ENCODE results near the gene RPP14. TPM values are rescaled to one million over a fixed set of nuclear protein-coding genes. Genes with fewer than 3 reads are reported as not detected.
"Not testable (repeated sequence)": the region's sequence is repeated elsewhere in the genome, so short reads cannot be mapped to it uniquely, and the experiment has no call there.

Gene RPP14
- total and polyA plus RNA-seq, 7 experiments from 2014 or later: 6.8 to 21.6 (median 14.9) TPM

DNA sequence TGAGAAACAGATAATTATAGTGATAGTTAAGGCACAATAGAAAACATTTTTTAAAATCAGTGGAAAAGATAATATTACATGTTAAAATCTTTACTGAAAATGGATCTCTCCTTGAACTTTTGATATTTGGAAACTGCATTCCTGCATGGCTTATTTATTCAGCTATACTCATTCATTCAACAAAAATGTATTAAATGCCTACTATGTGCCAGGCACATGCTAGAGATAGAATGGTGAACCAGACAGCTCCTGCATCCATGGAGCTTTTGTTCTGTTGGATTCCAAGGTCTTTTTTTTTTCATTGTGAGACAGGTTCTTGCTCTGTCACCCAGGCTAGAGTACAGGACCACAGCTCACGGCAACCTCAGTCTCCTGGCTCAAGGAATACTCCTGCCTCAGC is 31.1 kb downstream of the RPP14 start:
- CTCF ChIA-PET: interaction anchor here (0.7 to 1.4 kb wide), 3 partner anchors 28 to 304 kb away, joined by 3 to 13 read pairs (median 4); no protein-coding TSS in a partner anchor
- Histone ChIP-seq H3K4me1 (ENCODE audit: control insufficient read depth in 2 of 2, insufficient read depth in 2 of 2, low read length in 2 of 2) (peaks cover 17% of the 10 kb centered on the region in 2 donors), H3K36me3 (ENCODE audit: control insufficient read depth in 2 of 3, insufficient read depth in 3 of 3, low read length in 3 of 3) (peaks cover 0 to 7% (median 0%) of the 10 kb centered on the region in 3 experiments), H3K4me3 (ENCODE audit: low read length) (no peak overlapping the region), H3K27ac (ENCODE audit: low read depth, low read length) (no peak overlapping the region), H3K27me3 (ENCODE audit: control insufficient read depth in 2 of 2, insufficient read depth in 2 of 2, low read length in 2 of 2) (no peaks in the 10 kb centered on the region), H3K9me3 (ENCODE audit: control insufficient read depth in 2 of 3, low read length in 3 of 3) (no peaks in the 10 kb centered on the region)
- DNase-seq (no peak), ATAC-seq (no peak)
- Mint-ChIP-seq H3K27me3 (no peaks in the 10 kb centered on the region), H3K9me3 (no peaks in the 10 kb centered on the region), H3K4me3 (no peak overlapping the region), H3K27ac (no peak overlapping the region), H3K36me3 (peaks cover 0 to 24% (median 21%) of the 10 kb centered on the region in 5 donors), H3K4me1 (peaks cover 30 to 47% (median 42%) of the 10 kb centered on the region in 7 donors)
- intact Hi-C loops (cut with micrococcal nuclease): no loop called here
- POLR2A ChIA-PET: no interaction called here

DNA sequence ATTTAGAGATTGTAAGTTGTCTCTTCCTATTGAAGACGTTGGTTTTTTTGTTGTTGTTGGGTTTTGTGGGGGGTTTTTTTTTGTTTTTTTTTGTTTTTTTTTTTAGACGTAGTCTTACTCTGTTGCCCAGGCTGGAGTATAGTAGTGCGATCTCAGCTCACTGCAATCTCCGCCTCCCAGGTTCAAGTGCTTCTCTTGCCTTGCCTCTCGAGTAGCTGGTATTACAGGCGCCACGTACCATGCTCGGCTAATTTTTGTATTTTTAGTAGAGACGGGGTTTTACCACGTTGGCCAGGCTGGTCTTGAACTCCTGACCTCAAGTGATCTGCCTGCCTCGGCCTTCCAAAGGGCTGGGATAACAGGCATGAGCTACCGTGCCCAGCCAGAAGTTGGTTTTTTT is 33.1 kb downstream of the RPP14 start:
- H3K9me3 Mint-ChIP-seq; H3K27ac ChIP-seq (ENCODE audit: low read depth, low read length); H3K9me3 ChIP-seq (ENCODE audit: control insufficient read depth in 2 of 3, low read length in 3 of 3); H3K36me3 ChIP-seq (ENCODE audit: control insufficient read depth in 2 of 3, insufficient read depth in 3 of 3, low read length in 3 of 3); H3K27me3 ChIP-seq (ENCODE audit: control insufficient read depth in 2 of 2, insufficient read depth in 2 of 2, low read length in 2 of 2); DNase-seq; H3K27ac Mint-ChIP-seq; H3K4me3 ChIP-seq (ENCODE audit: low read length); ATAC-seq; H3K27me3 Mint-ChIP-seq; intact Hi-C loops (cut with micrococcal nuclease); H3K4me3 Mint-ChIP-seq: not testable (repeated sequence)
- Mint-ChIP-seq H3K36me3 (peaks cover 0 to 32% (median 25%) of the 10 kb centered on the region in 5 donors), H3K4me1 (peaks cover 22 to 45% (median 38%) of the 10 kb centered on the region in 7 donors)
- peaks cover 9 to 11% of the 10 kb centered on the region in 2 donors for H3K4me1 ChIP-seq (ENCODE audit: control insufficient read depth in 2 of 2, insufficient read depth in 2 of 2, low read length in 2 of 2)
- ChIA-PET POLR2A (interaction anchor here (0.6 kb wide), 1 partner anchor 64 kb away, joined by 3 read pairs; no protein-coding TSS in a partner anchor), CTCF (interaction anchor here (0.6 kb wide), 1 partner anchor 12 kb away, joined by 3 read pairs; no protein-coding TSS in a partner anchor)

DNA sequence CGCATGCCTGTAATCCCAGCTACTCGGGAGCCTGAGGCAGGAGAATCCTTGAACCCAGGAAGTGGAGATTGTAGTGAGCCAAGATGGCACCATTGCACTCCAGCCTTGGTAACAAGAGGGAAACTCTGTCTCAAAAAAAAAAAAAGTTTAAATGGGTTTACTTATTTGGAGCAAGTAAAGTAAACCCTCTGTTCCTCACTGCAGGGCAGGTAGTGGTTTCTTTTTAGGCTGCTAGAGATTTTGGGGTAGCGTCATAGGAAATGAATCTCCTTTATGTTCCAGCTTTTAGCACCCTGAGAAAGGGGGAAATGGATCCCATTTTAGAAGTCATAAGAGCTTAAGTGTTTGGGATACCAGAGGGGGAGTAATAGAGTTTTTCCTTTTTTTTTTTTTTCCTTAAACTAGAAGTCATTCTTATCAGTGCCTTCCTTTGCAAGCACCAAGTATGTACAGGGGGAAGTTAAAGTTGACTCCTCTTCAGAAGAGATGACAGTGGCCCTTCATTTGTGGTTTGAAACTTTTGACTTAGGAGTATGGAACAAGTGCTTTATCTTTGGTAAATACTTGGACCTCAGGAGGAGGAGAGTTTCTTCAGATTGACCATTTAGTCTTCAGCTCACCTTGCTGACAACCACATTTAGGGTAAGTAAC is 34.7 kb downstream of the RPP14 start:
- H3K27ac ChIP-seq (ENCODE audit: low read depth, low read length): no peak overlapping the region
- no peaks in the 10 kb centered on the region for H3K27me3 Mint-ChIP-seq
- peaks cover 0 to 3% of the 10 kb centered on the region in 2 donors for H3K4me1 ChIP-seq (ENCODE audit: control insufficient read depth in 2 of 2, insufficient read depth in 2 of 2, low read length in 2 of 2)
- H3K27me3 ChIP-seq (ENCODE audit: control insufficient read depth in 2 of 2, insufficient read depth in 2 of 2, low read length in 2 of 2): no peaks in the 10 kb centered on the region
- peak overlapping the region in 1 of 9 donors; percentile 74 for H3K27ac Mint-ChIP-seq
- ATAC-seq: no peak
- no peak for DNase-seq
- H3K36me3 ChIP-seq (ENCODE audit: control insufficient read depth in 2 of 3, insufficient read depth in 3 of 3, low read length in 3 of 3): peaks cover 0 to 3% (median 0%) of the 10 kb centered on the region in 3 experiments
- H3K4me3 Mint-ChIP-seq: no peak overlapping the region
- H3K9me3 Mint-ChIP-seq: no peaks in the 10 kb centered on the region
- no peaks in the 10 kb centered on the region for H3K9me3 ChIP-seq (ENCODE audit: control insufficient read depth in 2 of 3, low read length in 3 of 3)
- peaks cover 0 to 37% (median 25%) of the 10 kb centered on the region in 5 donors for H3K36me3 Mint-ChIP-seq
- ChIA-PET CTCF (no interaction called here), POLR2A (interaction anchor here (0.7 kb wide), 1 partner anchor 46 kb away, joined by 6 read pairs; no protein-coding TSS in a partner anchor)
- intact Hi-C loops (cut with micrococcal nuclease): no loop called here
- peaks cover 7 to 36% (median 23%) of the 10 kb centered on the region in 7 donors for H3K4me1 Mint-ChIP-seq
- H3K4me3 ChIP-seq (ENCODE audit: low read length): no peak overlapping the region

DNA sequence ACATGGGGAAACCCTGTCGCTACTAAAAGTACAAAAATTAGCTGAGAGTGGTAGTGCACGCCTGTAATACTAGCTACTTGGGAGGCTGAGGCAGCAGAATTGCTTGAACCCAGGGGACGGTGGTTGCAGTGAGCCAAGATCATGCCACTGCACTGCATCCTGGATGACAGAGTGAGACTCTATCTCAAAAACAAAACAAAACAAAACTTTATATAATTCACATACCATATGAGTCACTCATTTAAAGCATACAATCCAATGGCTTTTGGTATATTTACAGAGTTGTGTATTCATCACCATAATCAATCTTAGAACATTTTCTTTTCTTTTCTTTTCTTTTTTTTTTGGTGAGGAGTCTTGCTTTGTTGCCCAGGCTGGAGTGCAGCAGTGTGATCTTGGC is 35.3 kb downstream of the RPP14 start:
- Mint-ChIP-seq H3K27me3 (no peaks in the 10 kb centered on the region), H3K4me3 (no peak overlapping the region), H3K27ac (peak overlapping the region in 1 of 9 donors; percentile 38), H3K36me3 (peaks cover 0 to 39% (median 25%) of the 10 kb centered on the region in 5 donors), H3K4me1 (peaks cover 7 to 37% (median 21%) of the 10 kb centered on the region in 7 donors), H3K9me3 (no peaks in the 10 kb centered on the region)
- H3K9me3 ChIP-seq (ENCODE audit: control insufficient read depth in 2 of 3, low read length in 3 of 3): no peaks in the 10 kb centered on the region
- ChIA-PET CTCF (no interaction called here), POLR2A (interaction anchor here (0.7 kb wide), 1 partner anchor 45 kb away, joined by 6 read pairs; no protein-coding TSS in a partner anchor)
- no peak overlapping the region for H3K4me3 ChIP-seq (ENCODE audit: low read length)
- DNase-seq (no peak), ATAC-seq (no peak)
- no peaks in the 10 kb centered on the region for H3K27me3 ChIP-seq (ENCODE audit: control insufficient read depth in 2 of 2, insufficient read depth in 2 of 2, low read length in 2 of 2)
- no peaks in the 10 kb centered on the region for H3K4me1 ChIP-seq (ENCODE audit: control insufficient read depth in 2 of 2, insufficient read depth in 2 of 2, low read length in 2 of 2)
- H3K27ac ChIP-seq (ENCODE audit: low read depth, low read length): no peak overlapping the region
- intact Hi-C loops (cut with micrococcal nuclease): no loop called here
- H3K36me3 ChIP-seq (ENCODE audit: control insufficient read depth in 2 of 3, insufficient read depth in 3 of 3, low read length in 3 of 3): peaks cover 0 to 3% (median 0%) of the 10 kb centered on the region in 3 experiments

DNA sequence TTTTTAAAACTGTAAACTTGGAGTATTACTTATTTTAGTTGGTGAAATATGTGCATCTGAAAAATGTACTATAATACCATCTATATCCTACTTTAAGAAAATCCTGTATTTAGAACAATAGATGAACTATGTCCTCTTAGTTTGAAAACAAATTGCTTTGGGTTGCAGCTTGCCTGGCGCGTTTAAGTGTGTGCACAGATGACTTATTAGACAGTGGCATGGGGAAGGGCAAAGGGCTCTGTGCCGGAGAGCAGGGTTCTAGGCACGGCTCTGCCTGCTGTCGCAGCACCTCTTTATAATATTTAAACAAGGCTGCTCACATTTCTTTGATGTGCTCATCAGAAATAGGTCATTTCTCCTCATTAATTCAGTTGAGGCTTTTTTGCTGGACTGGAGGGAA is 36.6 kb downstream of the RPP14 start:
- POLR2A ChIA-PET: interaction anchor here (0.6 kb wide), 1 partner anchor 284 kb away, joined by 3 read pairs; no protein-coding TSS in a partner anchor
- H3K4me1 Mint-ChIP-seq: peaks cover 10 to 41% (median 19%) of the 10 kb centered on the region in 7 donors
- DNase-seq: no peak
- no peak for ATAC-seq
- peaks cover 0 to 3% (median 0%) of the 10 kb centered on the region in 3 experiments for H3K36me3 ChIP-seq (ENCODE audit: control insufficient read depth in 2 of 3, insufficient read depth in 3 of 3, low read length in 3 of 3)
- no peaks in the 10 kb centered on the region for H3K9me3 ChIP-seq (ENCODE audit: control insufficient read depth in 2 of 3, low read length in 3 of 3)
- no peaks in the 10 kb centered on the region for H3K27me3 ChIP-seq (ENCODE audit: control insufficient read depth in 2 of 2, insufficient read depth in 2 of 2, low read length in 2 of 2)
- peaks cover 0 to 45% (median 28%) of the 10 kb centered on the region in 5 donors for H3K36me3 Mint-ChIP-seq
- no peak overlapping the region for H3K4me3 Mint-ChIP-seq
- H3K4me1 ChIP-seq (ENCODE audit: control insufficient read depth in 2 of 2, insufficient read depth in 2 of 2, low read length in 2 of 2): no peaks in the 10 kb centered on the region
- H3K9me3 Mint-ChIP-seq: no peaks in the 10 kb centered on the region
- intact Hi-C loops (cut with micrococcal nuclease): no loop called here
- no peak overlapping the region for H3K27ac ChIP-seq (ENCODE audit: low read depth, low read length)
- H3K4me3 ChIP-seq (ENCODE audit: low read length): no peak overlapping the region
- H3K27me3 Mint-ChIP-seq: no peaks in the 10 kb centered on the region
- H3K27ac Mint-ChIP-seq: no peak overlapping the region
- CTCF ChIA-PET: no interaction called here

DNA sequence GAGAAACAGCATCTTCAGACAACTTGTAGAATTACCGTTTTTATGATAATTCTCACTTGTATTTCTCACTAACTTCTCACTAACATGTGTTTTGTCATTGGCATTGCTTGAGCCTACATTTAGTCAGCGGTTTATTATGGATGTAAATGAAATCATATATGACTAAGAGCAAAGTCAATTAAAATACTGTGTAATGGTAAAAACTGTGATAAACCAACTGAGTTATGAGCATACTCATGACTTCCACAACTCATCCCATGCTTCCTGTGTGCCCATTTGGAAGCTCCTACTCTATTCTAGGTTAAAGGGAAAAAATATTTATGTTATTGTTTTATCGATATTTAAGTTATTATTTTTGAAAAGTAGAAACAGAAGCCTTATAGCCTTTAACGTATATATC is 39.4 kb downstream of the RPP14 start:
- ChIA-PET POLR2A (no interaction called here), CTCF (no interaction called here)
- Histone ChIP-seq H3K4me1 (ENCODE audit: control insufficient read depth in 2 of 2, insufficient read depth in 2 of 2, low read length in 2 of 2) (peaks cover 0 to 6% of the 10 kb centered on the region in 2 donors), H3K27me3 (ENCODE audit: control insufficient read depth in 2 of 2, insufficient read depth in 2 of 2, low read length in 2 of 2) (no peaks in the 10 kb centered on the region), H3K36me3 (ENCODE audit: control insufficient read depth in 2 of 3, insufficient read depth in 3 of 3, low read length in 3 of 3) (peaks cover 0 to 6% (median 0%) of the 10 kb centered on the region in 3 experiments), H3K9me3 (ENCODE audit: control insufficient read depth in 2 of 3, low read length in 3 of 3) (no peaks in the 10 kb centered on the region), H3K4me3 (ENCODE audit: low read length) (no peak overlapping the region), H3K27ac (ENCODE audit: low read depth, low read length) (no peak overlapping the region)
- ATAC-seq (no peak), DNase-seq (no peak)
- Mint-ChIP-seq H3K4me3 (no peak overlapping the region), H3K36me3 (peaks cover 0 to 45% (median 23%) of the 10 kb centered on the region in 5 donors), H3K4me1 (peaks cover 15 to 63% (median 27%) of the 10 kb centered on the region in 7 donors), H3K9me3 (no peaks in the 10 kb centered on the region), H3K27ac (no peak overlapping the region), H3K27me3 (no peaks in the 10 kb centered on the region)
- intact Hi-C loops (cut with micrococcal nuclease): no loop called here
